Upper lobe of left lung (tissue), 4 donors: ENCODE data around the gene KHK.

Source experiments
- CTCF ChIP-seq, 6 experiments: fragments of 450-650 bp in 4 of 6; fragments of 200-600 bp in 2 of 6; sonication (generic) in 2 of 6; IDR thresholded peaks; one replicate each; pipeline ENCODE4 v1.5.1; 2016 to 2019; ENCODE audit warnings: antibody characterized with exemption in 6 of 6
- EP300 ChIP-seq, 4 donors: sonication (generic); formaldehyde crosslinking; IDR thresholded peaks; one replicate each; pipeline ENCODE4 v1.5.1; 2017; ENCODE audit warnings: antibody characterized with exemption in 4 of 4, control low read depth in 2 of 4
- POLR2A ChIP-seq, 4 donors: fragments of 450-650 bp; IDR thresholded peaks; one replicate each; pipeline ENCODE4 v1.5.1; 2016 to 2017; ENCODE audit warnings: antibody characterized with exemption in 4 of 4, mild to moderate bottlenecking in 2 of 4
- POLR2AphosphoS5 ChIP-seq, 2 donors: sonication (generic); formaldehyde crosslinking; IDR thresholded peaks; one replicate each; pipeline ENCODE4 v1.5.1; 2017; ENCODE audit warnings: antibody characterized with exemption in 2 of 2

DNA sequence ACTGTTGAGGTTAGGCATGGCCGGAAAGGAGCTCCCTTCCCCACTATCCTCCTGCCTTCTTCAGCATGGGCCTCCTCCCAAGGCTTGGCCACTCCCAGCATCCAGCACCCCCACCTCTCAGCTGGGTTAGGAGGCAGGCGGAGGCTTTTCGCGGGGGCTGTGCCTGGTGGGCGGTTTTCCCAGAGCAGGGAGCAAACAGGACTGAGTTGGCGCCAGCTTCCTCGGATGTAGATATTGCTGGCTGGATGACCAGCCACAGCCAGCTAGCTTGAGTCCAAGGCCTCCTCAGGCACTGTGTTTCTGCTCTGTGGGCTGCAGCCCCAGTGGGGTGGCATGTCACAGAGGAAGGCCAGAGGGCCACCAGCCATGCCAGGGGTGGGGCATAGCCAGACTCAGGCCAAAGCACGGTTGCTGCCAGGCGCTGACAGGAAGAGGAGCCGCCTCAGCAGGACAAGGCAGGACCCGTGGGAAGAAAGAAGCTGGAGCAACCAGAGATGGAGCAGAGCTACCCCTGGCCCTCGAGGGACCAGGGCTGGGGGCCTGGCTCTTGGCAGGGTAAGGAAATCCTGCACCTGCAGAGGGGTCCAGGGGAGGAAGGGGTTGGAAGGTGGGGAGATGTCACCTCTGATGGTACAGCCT lies 62.3 kb downstream of the KHK start, which contains the start of gene TCF23:
- TF ChIP-seq CTCF (IDR thresholded peaks at IDR 0.05) (no peak), POLR2A (IDR thresholded peaks at IDR 0.05) (no peak), POLR2AphosphoS5 (IDR thresholded peaks at IDR 0.05) (no peak), EP300 (IDR thresholded peaks at IDR 0.05) (no peak)
